Measurements from ENCODE around the gene TXLNG.

- TF ChIP-seq MAZ (IDR thresholded peaks at IDR 0.05; ENCODE audit: borderline replicate concordance, low read depth, low read length) = no peak
- TF ChIP-seq, protein P1, sequence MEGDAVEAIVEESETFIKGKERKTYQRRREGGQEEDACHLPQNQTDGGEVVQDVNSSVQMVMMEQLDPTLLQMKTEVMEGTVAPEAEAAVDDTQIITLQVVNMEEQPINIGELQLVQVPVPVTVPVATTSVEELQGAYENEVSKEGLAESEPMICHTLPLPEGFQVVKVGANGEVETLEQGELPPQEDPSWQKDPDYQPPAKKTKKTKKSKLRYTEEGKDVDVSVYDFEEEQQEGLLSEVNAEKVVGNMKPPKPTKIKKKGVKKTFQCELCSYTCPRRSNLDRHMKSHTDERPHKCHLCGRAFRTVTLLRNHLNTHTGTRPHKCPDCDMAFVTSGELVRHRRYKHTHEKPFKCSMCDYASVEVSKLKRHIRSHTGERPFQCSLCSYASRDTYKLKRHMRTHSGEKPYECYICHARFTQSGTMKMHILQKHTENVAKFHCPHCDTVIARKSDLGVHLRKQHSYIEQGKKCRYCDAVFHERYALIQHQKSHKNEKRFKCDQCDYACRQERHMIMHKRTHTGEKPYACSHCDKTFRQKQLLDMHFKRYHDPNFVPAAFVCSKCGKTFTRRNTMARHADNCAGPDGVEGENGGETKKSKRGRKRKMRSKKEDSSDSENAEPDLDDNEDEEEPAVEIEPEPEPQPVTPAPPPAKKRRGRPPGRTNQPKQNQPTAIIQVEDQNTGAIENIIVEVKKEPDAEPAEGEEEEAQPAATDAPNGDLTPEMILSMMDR (conservative IDR thresholded peaks at IDR 0.05; ENCODE audit: low read depth, low read length) = no peak
- no peak for TF ChIP-seq CHD1 (IDR thresholded peaks at IDR 0.05; ENCODE audit: low read depth, low read length)
- no peak for TF ChIP-seq RCOR1 (IDR thresholded peaks at IDR 0.05; ENCODE audit: insufficient replicate concordance, low read length)
- TF ChIP-seq POLR2A (IDR thresholded peaks at IDR 0.05; ENCODE audit: low read depth, low read length) = no peak
- TF ChIP-seq, protein P2, sequence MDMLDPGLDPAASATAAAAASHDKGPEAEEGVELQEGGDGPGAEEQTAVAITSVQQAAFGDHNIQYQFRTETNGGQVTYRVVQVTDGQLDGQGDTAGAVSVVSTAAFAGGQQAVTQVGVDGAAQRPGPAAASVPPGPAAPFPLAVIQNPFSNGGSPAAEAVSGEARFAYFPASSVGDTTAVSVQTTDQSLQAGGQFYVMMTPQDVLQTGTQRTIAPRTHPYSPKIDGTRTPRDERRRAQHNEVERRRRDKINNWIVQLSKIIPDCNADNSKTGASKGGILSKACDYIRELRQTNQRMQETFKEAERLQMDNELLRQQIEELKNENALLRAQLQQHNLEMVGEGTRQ (IDR thresholded peaks at IDR 0.05; ENCODE audit: low read depth, low read length) = no peak
- TF ChIP-seq BHLHE40 (IDR thresholded peaks at IDR 0.05; ENCODE audit: low read depth, low read length) = no peak
- no peak for TF ChIP-seq ELK1 (IDR thresholded peaks at IDR 0.05; ENCODE audit: borderline replicate concordance, low read depth, low read length)
- TF ChIP-seq RAD21 (IDR thresholded peaks at IDR 0.05; ENCODE audit: low read length) = no peak
- TF ChIP-seq SMC3 (IDR thresholded peaks at IDR 0.05; ENCODE audit: low read depth, low read length) = no peak
- TF ChIP-seq RFX5 (IDR thresholded peaks at IDR 0.05; ENCODE audit: low read depth, low read length) = no peak
- no peak for TF ChIP-seq NFE2L2 (IDR thresholded peaks at IDR 0.05; ENCODE audit: low read depth, low read length)
- TF ChIP-seq MAFK (IDR thresholded peaks at IDR 0.05; ENCODE audit: low read depth, low read length) = no peak
These were observed 62.3 kb downstream of the TXLNG start for GRCh38 chrX:16848541-16848940.

Data from IMR-90 (cell line).